GM19467 (cell line): Measurements from ENCODE around the gene CFAP45.

Experiments used
- ATAC-seq: cut with Tn5 transposase; IDR thresholded peaks from one replicate; pipeline ENCODE4 v1.9.1; 2021; ENCODE audit warnings: mild to moderate bottlenecking, moderate library complexity; ENCODE audit not compliant: unreplicated experiment

Gene CFAP45

DNA sequence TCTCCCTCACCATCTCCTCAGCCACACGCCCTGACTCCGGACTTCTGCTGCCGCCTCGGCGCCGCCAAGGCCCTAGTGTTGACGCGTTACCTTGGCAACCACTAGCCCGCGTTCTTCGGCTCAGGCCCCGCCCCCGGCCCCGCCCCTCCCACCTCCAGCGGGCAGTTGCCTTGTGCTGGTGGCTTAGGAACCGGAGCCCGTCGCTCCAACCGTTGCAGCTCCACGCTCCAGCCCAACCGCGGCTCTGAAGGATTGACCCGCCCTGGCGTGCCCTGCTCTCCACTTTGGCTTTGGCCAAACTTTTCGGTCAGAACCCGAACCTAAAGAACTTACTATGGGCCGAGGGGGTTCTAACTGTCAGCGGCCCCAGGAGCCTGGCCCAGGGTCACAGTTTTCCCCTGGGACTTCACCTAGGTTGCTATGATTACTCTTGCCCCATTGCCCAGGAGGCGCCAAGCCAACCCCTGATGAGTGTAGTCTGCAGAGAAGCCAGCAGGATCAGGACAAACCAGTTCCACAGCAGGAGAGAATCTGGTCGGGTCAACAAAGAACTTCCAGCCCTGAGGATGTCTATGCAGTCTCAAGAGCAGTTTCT lies at the start of gene CFAP45:
TSS of gene CFAP45 (minus strand) at position 80 of the 595 bp plus-strand sequence. CDS start at position 13, 67 bp downstream.
- ATAC-seq: no peak

DNA sequence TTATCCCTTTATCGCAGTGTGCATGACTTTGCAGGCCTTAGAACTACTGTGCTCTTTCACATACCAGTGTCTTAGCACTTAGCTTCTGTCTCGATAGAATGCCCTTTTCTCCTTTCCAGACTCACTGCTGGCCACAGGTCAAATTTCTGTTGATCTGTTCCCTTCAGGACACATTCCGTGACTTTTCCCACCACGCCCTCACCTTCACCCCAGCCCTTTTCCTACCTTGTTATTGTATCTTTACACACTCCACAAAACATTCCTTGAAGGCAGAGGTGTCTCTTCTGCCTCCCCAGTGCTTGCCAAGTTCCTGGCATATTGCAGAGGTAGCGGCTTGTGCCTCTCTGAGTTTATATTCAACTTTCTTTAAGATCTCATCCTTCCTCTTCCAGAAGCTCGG lies 49.2 kb upstream of the CFAP45 start:
- no peak for ATAC-seq

GRCh38 chr1:159947942-159948341 lies 48.0 kb upstream of the CFAP45 start:
- no peak for ATAC-seq

DNA sequence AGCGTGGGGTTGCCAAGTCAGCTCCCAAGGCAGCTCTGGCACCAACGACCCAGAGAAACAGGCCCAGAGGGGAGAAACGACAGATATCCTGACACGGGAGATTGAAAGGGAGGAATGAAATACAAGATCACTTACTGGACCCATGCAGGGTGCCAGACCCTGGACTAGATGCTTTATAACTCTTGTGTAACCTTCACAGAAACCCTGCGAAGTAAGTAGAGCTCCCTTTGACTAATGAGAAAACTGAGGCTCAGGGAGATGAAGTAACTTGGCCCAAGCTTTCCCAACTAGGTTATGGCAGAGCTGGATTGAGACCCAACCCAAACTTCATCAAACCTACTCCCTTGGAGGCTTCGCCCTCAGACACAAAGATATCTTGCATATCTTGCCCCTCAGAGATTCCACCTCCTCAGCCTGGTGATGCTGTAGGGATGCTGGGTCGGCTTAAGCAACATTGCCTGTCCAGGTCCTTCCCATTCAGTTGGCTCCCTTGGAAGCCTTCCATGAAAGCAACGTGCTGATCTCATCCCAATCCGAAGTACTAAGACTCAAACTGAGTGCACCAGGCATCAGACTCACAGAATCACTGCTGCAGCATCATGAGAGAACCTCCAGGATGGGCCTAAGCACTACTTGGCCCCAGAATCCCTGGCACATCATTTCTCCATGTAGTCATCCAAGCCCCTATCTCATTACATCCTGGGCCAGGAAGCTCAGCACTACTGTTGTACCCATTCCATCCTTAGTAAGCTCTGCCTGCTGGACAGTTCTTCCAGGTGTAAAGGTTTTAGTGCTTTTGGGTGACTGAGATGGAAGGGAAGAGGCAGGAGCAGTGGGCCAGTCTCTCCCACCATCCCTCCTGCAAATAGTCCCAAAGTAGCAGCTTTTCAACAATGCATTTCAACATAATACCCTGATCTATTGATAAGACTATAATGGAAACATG lies 46.5 kb upstream of the CFAP45 start:
- no peak for ATAC-seq

DNA sequence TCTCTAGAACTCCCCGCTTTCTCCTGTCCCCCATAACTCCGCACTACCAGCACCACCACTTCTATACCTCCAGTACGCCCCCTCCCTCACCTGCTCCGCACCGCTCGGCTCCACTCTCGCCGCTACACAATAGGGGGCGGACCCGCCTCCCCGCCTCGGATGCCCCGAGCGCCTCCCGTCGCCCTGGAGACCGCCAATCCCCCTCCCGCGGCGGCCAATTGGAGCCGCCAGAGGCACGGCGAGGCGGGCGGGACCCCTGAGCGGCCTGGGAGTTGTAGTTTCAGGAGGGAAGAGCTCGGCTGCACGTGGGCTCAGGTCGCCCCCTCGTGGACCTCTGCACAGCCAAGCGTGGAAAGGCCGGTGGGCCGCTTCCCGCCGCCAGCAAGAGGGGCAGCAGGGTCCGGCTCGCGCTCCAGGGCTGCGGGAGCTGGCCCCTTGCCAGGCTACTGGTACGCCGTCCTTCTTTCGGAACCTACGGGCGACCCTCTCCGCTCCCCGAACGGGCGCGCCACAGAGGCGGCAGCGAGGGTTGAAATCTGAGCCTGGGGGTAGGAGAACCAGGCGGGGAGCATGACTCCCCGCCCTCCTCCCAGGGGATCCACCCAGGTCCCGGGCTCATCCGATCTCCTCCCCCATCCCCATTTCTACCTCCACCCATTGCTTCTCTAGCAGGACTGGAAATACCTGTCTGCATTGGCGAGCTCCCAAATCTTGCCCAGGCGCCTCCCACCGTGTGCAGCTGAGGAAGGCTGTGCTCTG lies 45.7 kb upstream of the CFAP45 start, which contains the start of gene IGSF9:
TSS of gene IGSF9 (minus strand) at position 131 of the 759 bp plus-strand sequence. CDS start 2,159 bp downstream, outside the sequence.
- no peak for ATAC-seq

DNA sequence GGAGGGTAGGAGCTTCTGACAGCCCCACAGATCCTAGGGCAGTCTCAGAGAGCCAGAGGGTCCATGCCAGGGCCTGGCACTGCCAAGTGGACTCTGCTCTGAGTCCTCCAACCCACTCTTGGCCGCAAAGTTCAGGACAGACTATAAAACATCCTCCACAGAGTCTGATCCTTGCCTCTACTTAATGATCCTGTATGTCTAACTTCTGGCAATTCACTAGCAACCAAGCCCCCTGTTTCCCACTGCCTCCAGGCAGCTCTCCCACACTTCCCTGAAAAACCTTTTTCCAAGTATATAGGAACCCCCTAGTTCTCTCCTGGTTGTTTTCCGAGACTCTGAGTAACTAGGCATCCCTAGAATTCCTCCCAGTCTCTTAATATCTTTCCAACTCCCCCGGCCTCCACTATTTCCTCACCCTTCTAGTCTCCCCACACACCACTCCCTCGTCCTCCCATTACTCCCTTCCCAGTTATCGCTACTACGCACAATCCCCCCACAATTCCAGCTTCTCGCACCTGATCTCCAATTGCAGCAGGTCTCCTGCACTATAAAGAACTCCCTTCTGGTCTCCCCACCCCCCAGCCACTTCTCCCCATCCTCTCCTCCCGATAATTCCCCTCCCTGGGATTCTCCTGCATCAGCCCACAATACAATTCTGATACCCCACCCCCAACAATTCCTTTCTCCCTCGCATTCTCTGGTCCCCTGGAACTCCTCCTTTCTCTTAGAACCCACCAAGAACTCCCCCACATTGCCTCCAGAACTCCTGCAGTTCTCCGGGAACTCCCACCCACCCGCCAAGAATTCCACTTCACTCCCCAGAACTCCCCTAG lies 44.9 kb upstream of the CFAP45 start:
- ATAC-seq: no peak

DNA sequence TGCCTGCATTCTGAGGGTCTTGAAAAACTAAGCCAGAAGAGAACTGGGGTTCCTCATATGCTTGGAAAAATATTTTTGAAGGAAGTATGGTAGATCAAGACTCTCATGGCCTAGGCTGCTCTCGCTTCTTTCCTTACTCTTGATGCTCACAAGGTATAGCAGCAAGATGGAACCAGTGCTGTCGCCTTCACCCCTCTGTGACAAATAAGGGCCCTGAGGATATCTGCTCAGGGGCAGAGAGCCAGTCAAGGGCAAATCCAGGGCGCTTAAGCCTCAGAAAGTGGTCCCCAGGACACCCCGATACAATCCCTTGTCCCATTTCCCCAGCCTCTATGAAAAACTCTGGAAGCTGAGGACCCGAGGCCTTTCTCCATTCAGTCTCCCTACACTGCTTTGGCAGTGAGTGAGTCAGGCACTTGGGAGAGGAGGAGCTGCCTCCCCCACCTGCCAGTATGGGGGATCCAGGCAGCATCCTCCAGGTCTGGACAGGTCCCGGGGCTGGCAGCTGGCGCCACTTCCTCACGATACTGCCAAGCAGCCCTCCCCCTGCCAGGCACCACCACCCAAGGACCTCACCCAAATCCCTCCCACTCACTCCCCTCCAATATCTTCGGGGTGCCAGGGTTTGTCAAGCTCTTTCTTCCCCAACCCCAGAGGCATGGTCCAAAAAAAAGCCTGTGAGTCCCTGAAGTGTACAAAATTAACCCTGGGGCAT lies 44.1 kb upstream of the CFAP45 start:
- ATAC-seq: no peak

DNA sequence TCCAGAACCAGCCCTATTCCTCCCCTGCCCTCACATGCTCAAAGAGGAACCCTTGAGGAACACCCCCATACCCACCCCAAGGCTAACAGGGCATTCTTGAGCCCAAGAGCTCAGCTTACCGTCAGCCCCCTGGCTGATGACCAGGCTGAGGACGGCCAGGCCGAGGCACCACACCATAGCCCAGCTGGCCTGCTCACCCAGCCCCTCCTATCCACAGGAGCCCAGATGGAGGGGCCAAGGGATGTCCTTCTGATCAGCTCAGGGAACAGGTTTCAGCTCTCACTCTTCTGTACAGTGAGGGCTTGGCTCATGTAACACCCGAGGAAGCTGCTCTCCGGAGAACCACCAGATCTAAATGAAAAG lies 43.3 kb upstream of the CFAP45 start:
- ATAC-seq: no peak

GRCh38 chr1:159942632-159943277 lies 42.8 kb upstream of the CFAP45 start:
- ATAC-seq: no peak

DNA sequence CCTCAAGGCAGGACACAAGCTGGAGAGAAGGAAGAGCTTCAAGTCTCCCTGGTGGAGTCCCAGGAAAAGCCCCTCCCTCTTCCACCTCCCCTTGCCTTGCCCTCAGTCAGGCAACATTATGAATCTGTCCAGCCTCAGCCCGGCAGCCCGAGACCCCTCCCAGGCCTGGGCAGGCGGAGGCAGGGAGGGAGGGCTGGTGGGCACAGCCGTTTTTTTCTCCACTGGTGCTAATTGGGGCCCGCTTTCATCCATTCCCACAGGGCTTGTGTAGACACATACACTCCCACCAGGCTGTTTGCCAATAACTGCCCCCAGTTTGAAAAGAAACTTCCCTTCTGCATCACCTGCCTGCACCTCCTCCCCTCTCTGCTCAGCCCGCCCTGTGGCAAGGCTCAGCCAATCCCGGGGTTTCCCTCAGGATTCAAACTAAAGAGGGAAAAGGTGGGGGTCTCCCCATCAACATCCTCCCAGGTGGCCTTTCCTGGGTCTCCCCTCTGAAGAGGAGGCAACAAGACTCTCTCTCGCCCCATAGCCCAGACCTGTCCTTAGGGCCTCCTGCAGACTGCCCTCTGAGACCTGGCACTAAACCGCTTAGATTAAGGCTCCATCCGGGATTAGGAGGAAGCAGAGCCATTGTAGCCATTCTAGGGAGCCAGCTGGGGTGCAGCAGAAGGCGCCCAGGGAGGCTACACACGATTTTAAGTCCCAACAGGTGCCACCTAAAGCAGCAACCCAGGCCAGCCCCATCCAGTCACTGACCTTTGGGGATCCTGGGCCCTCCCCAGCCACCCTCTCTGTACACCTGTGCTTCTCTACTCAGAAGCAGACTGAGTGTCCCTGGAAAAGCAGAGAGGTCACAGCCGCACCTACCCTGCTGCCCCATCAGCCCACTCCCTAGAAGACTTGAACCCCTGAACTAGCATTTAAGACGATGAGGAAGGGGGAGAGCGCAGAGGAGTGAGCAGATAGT lies 41.9 kb upstream of the CFAP45 start:
- ATAC-seq: no peak

DNA sequence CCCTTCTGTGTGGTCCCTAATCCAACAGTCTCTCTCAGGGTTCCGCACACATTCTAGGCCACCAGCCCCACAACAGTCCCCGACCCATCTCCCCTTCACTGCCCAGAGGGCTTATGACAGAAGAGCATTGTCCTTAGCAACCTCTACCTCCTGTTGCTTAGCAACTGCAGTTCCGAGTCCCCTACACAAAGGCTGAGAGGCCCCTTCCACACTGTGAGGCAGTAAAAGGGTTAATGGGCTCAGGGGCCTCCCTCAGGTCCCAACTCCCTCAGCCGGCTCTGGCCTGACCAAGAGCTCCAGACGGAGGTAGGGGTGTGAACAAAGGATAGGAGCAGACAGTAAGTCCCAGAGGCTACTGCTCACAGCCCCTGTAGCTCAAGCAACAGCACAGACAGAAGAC lies 41.2 kb upstream of the CFAP45 start:
- ATAC-seq: no peak

DNA sequence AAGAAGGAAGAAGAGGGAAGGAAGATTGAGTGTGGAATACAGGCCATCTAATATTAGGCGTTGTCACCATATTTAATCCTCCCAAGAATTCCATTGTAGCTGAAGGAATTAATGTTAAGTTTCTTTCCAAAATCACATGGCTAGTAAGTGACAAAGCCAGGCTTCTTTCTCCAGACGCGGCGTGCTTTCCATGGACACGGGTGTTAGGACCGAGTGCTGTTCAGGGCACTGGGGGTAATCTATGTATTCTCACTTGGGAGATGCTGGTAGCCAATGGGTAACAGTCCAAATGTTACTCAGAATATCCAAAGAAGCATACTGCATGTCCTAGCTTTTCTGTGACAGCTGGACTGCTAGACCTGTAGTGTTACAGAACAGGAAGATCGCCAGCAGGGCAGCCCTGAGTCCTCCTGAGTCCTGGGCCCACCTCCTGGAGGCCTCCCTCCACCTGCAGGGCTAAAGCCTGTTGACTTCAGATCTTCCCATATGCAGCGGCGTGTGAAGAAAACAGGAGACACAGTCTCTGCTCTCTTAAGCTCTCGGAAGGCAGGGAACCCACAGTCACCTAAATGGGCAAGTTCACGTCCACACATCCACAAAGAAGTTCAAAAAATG lies 40.1 kb upstream of the CFAP45 start:
- ATAC-seq: no peak

DNA sequence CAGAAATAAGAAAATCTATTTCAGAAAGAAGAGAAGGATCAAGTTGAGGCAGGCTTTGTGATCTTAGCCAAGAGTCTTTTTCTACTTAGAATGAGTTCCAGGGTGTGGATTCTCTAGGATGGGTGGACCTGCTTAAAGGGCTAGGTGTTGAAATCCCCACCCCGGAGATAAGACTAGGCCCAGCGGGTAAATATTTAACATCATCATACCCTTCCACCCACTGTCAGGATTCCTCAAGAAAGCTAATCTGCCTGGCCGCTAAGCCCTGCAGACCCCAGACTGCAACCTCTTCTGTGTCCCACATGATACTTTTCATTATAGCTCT lies 39.7 kb upstream of the CFAP45 start:
- ATAC-seq: no peak

GRCh38 chr1:159938905-159939677 lies 39.1 kb upstream of the CFAP45 start:
- ATAC-seq: no peak

- ATAC-seq: no peak
Measured at GRCh38 chr1:159938211-159938852, 38.4 kb upstream of the CFAP45 start.

- ATAC-seq: no peak
Measured at GRCh38 chr1:159937054-159937750, 37.2 kb upstream of the CFAP45 start.
